Activated CD4-positive, alpha-beta T cell treated with anti-CD3 and anti-CD28 coated beads, Interleukin-2, amount 50 U/mL, for 24 hours (primary cell): Measurements from ENCODE around the gene MTMR1.

ENCODE experiments used
- DNase-seq, 2 donors: peaks; one replicate each; pipeline ENCODE4 v3.0.0-alpha.2; 2020; ENCODE audit warnings: low read depth in 1 of 2, low spot score in 1 of 2

Gene MTMR1

GRCh38 chrX:150692831-150693724, at the start of gene MTMR1:
Gene MTMR1, plus strand, starts transcription at chrX:150693396. Its CDS starts 135 bp downstream, at chrX:150693531.
- no peak for DNase-seq

GRCh38 chrX:150643958-150644357, 49.2 kb upstream of the MTMR1 start:
- DNase-seq = no peak

- DNase-seq = no peak
Observed at GRCh38 chrX:150644422-150644821, 48.8 kb upstream of the MTMR1 start.

- no peak for DNase-seq
Observed at GRCh38 chrX:150647331-150647730, 45.9 kb upstream of the MTMR1 start.

- no peak for DNase-seq
Observed at GRCh38 chrX:150648296-150648940, 44.8 kb upstream of the MTMR1 start.

GRCh38 chrX:150649096-150649870, 43.9 kb upstream of the MTMR1 start:
- DNase-seq = no peak

- DNase-seq = no peak
Observed at GRCh38 chrX:150651906-150652305, 41.3 kb upstream of the MTMR1 start.

- no peak for DNase-seq
Observed at GRCh38 chrX:150655788-150656187, 37.4 kb upstream of the MTMR1 start.

GRCh38 chrX:150663073-150663472, 30.1 kb upstream of the MTMR1 start:
- DNase-seq = no peak

GRCh38 chrX:150664290-150664689, 28.9 kb upstream of the MTMR1 start:
- no peak for DNase-seq

GRCh38 chrX:150676221-150676620, 17.0 kb upstream of the MTMR1 start:
- DNase-seq = no peak

- no peak for DNase-seq
Observed at GRCh38 chrX:150680974-150681373, 12.2 kb upstream of the MTMR1 start.

- DNase-seq = no peak
Observed at GRCh38 chrX:150683112-150683511, 10.1 kb upstream of the MTMR1 start.

GRCh38 chrX:150683536-150684146, 9.6 kb upstream of the MTMR1 start:
- DNase-seq = no peak

GRCh38 chrX:150688911-150689451, 4.2 kb upstream of the MTMR1 start:
- no peak for DNase-seq

- no peak for DNase-seq
Observed at GRCh38 chrX:150690126-150690525, 3.1 kb upstream of the MTMR1 start.

- DNase-seq = no peak
Observed at GRCh38 chrX:150692296-150692695, 900 bp upstream of the MTMR1 start.

GRCh38 chrX:150693725-150694574, 754 bp downstream of the MTMR1 start:
- DNase-seq = no peak

- DNase-seq = no peak
Observed at GRCh38 chrX:150694738-150695410, 1.7 kb downstream of the MTMR1 start.

- no peak for DNase-seq
Observed at GRCh38 chrX:150696331-150696730, 3.1 kb downstream of the MTMR1 start.
